ENCODE data around the gene SLPI. TPM values are rescaled to one million over a fixed set of nuclear protein-coding genes. Genes with fewer than 3 reads are reported as not detected.

SLPI gene
- polyA plus RNA-seq, 1 experiment: 0.21 TPM

GRCh38 chr20:45288376-45288775 lies 34.0 kb upstream of the SLPI start:
- Histone ChIP-seq H3K27me3 (ENCODE audit: control insufficient read depth, insufficient read depth, low read length) (no peaks in the 10 kb centered on the region; the same call in 1 of the 2 replicates), H3K4me3 (ENCODE audit: low read depth, low read length) (no peak overlapping the region), H3K36me3 (ENCODE audit: control insufficient read depth, insufficient read depth, low read length) (no peaks in the 10 kb centered on the region)
- CTCF ChIA-PET: interaction anchor here (1.3 to 1.7 kb wide), 2 partner anchors 276 to 540 kb away, joined by 3 to 4 read pairs; no protein-coding TSS in a partner anchor
- TF ChIP-seq CTCF (IDR thresholded peaks at IDR 0.05; ENCODE audit: insufficient read depth, low read depth, low read length): no peak
- no peak for DNase-seq (ENCODE audit: low read depth)
- POLR2A ChIA-PET: no interaction called here

GRCh38 chr20:45283551-45284057 lies 29.2 kb upstream of the SLPI start:
- ChIA-PET POLR2A (no interaction called here), CTCF (interaction anchor here (0.7 to 2.3 kb wide), 4 partner anchors 9 to 488 kb away, joined by 3 to 19 read pairs (median 4); no protein-coding TSS in a partner anchor)
- TF ChIP-seq CTCF (IDR thresholded peaks at IDR 0.05; ENCODE audit: insufficient read depth, low read depth, low read length): no peak
- Histone ChIP-seq H3K4me3 (ENCODE audit: low read depth, low read length) (no peak overlapping the region), H3K36me3 (ENCODE audit: control insufficient read depth, insufficient read depth, low read length) (no peaks in the 10 kb centered on the region), H3K27me3 (ENCODE audit: control insufficient read depth, insufficient read depth, low read length) (no peaks in the 10 kb centered on the region; the same call in 1 of the 2 replicates)
- DNase-seq (ENCODE audit: low read depth): no peak

DNA sequence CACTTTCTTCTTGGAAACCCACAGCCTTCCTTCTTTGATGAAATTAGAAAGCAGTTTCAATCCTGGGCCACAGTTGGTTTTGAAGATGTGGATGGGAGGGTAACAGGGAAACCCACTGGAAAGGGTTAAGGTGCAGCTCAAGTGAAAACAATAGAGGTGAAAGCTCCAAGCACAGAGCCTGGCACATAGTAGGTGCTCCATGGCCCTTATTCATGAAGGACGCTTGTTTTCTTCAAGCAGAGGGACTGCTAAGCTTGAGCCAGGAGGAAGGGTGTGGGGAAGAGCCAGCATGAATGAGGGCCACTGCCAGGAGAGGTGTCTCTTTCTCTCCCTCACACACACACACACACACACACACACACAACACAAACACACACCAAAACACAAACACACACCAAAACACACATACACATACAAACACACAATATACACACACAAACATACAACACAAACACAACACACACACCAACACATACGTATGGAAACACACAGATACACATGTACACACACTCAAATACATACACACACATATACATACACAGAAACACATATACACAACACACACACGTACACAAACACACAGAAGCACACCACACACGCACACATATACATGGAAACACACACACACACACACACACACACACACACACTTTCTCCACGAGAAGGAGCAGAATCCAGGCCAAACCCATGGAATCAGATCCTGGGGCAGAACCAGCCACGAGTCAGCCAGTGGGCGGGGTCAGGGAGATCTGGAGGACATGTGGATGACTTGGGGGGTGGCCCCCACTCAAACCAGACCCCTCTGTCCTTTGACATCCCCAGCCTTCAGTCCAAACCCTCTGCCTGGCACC lies 28.6 kb upstream of the SLPI start:
- ChIA-PET CTCF (interaction anchor here (1.6 to 2.3 kb wide), 2 partner anchors 10 to 239 kb away, joined by 3 to 19 read pairs; no protein-coding TSS in a partner anchor), POLR2A (no interaction called here)
- no peak overlapping the region for H3K4me3 ChIP-seq (ENCODE audit: low read depth, low read length)
- TF ChIP-seq CTCF (IDR thresholded peaks at IDR 0.05; ENCODE audit: insufficient read depth, low read depth, low read length): no peak
- no peak for DNase-seq (ENCODE audit: low read depth)
- H3K36me3 ChIP-seq (ENCODE audit: control insufficient read depth, insufficient read depth, low read length): no peaks in the 10 kb centered on the region
- no peaks in the 10 kb centered on the region; the same call in 1 of the 2 replicates for H3K27me3 ChIP-seq (ENCODE audit: control insufficient read depth, insufficient read depth, low read length)

DNA sequence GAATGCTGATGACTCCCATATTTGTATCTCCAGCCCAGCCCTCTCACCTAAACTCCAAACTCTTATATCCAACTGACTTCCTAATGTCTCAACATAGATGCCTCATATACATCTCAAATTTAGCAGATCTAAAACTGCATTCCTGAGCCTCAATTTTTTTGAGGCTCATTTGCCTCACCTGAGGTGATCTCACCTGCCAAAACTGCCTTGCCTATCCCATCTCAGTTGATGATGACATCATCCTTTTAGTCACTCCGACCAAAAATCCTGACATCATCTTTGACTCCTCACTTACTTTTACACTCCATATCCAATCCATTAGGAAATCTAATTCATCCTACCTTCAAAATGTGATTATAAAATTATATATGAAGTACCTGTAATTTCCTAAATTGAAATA lies 25.6 kb upstream of the SLPI start:
- no peaks in the 10 kb centered on the region for H3K36me3 ChIP-seq (ENCODE audit: control insufficient read depth, insufficient read depth, low read length)
- no peak for TF ChIP-seq CTCF (IDR thresholded peaks at IDR 0.05; ENCODE audit: insufficient read depth, low read depth, low read length)
- H3K27me3 ChIP-seq (ENCODE audit: control insufficient read depth, insufficient read depth, low read length): no peaks in the 10 kb centered on the region
- ChIA-PET POLR2A (no interaction called here), CTCF (interaction anchor here (3.1 kb wide), 1 partner anchor 11 kb away, joined by 14 read pairs; no protein-coding TSS in a partner anchor)
- H3K4me3 ChIP-seq (ENCODE audit: low read depth, low read length): no peak overlapping the region
- no peak for DNase-seq (ENCODE audit: low read depth)

GRCh38 chr20:45275338-45275737 lies 21.0 kb upstream of the SLPI start:
- ChIA-PET POLR2A (no interaction called here), CTCF (interaction anchor here (1.0 kb wide), 2 partner anchors 15 to 231 kb away, joined by 3 to 4 read pairs; no protein-coding TSS in a partner anchor)
- DNase-seq (ENCODE audit: low read depth): no peak
- 0 out of 2 replicates have a peak, but pooled peaks cover 3% of the 10 kb centered on the region for H3K27me3 ChIP-seq (ENCODE audit: control insufficient read depth, insufficient read depth, low read length)
- no peak overlapping the region for H3K4me3 ChIP-seq (ENCODE audit: low read depth, low read length)
- no peaks in the 10 kb centered on the region for H3K36me3 ChIP-seq (ENCODE audit: control insufficient read depth, insufficient read depth, low read length)
- no peak for TF ChIP-seq CTCF (IDR thresholded peaks at IDR 0.05; ENCODE audit: insufficient read depth, low read depth, low read length)

Measured in BJ (cell line).